HepG2 (cell line): Measurements from ENCODE around the gene AHNAK. TPM values are rescaled to one million over a fixed set of nuclear protein-coding genes. Genes with fewer than 3 reads are reported as not detected.

Source experiments
- AKAP8 ChIP-seq: sonication (generic); formaldehyde crosslinking; IDR thresholded peaks from 2 replicates; pipeline ENCODE4 v1.5.1; 2020; ENCODE audit warnings: mild to moderate bottlenecking, missing genetic modification reagents
- FOXA3 ChIP-seq: IDR thresholded peaks from 2 replicates; pipeline ENCODE4 v1.6.1; 2016; ENCODE audit warnings: missing genetic modification reagents, missing compliant biosample characterization
- FOXK1 ChIP-seq: sonication (generic); formaldehyde crosslinking; IDR thresholded peaks from 2 replicates; pipeline ENCODE4 v1.4.0; 2020; ENCODE audit warnings: low read depth, missing genetic modification reagents, borderline replicate concordance
- HNF1B ChIP-seq: sonication (generic); formaldehyde crosslinking; IDR thresholded peaks from 2 replicates; pipeline ENCODE4 v1.5.1; 2020; ENCODE audit warnings: mild to moderate bottlenecking, moderate library complexity, missing genetic modification reagents
- ISX ChIP-seq: sonication (generic); formaldehyde crosslinking; conservative IDR thresholded peaks from 2 replicates; pipeline ENCODE4 v1.5.0; 2020; ENCODE audit warnings: missing genetic modification reagents
- KAT8 ChIP-seq: IDR thresholded peaks from 2 replicates; pipeline ENCODE4 v1.6.1; 2016; ENCODE audit warnings: missing genetic modification reagents, missing compliant biosample characterization
- MIER3 ChIP-seq: IDR thresholded peaks from 2 replicates; pipeline ENCODE4 v1.6.1; 2016; ENCODE audit warnings: missing compliant biosample characterization, borderline replicate concordance
- MNT ChIP-seq: fragments of 450-650 bp; IDR thresholded peaks from 2 replicates; pipeline ENCODE4 v1.6.1; 2016
- REPIN1 ChIP-seq: sonication (generic); formaldehyde crosslinking; IDR thresholded peaks from 2 replicates; pipeline ENCODE4 v1.8.0; 2022; ENCODE audit warnings: missing genetic modification reagents, low read depth, mild to moderate bottlenecking, borderline replicate concordance
- YEATS2 ChIP-seq: sonication (generic); formaldehyde crosslinking; IDR thresholded peaks from 2 replicates; pipeline ENCODE4 v1.4.0; 2020; ENCODE audit warnings: missing genetic modification reagents, borderline replicate concordance
- ZNF143 ChIP-seq: sonication (generic); formaldehyde crosslinking; IDR thresholded peaks from 2 replicates; pipeline ENCODE4 v1.4.0; 2020; ENCODE audit warnings: missing genetic modification reagents
- ZNF281 ChIP-seq: sonication (generic); formaldehyde crosslinking; IDR thresholded peaks from 2 replicates; pipeline ENCODE4 v1.4.0; 2020; ENCODE audit warnings: missing genetic modification reagents, borderline replicate concordance
- ZNF609 ChIP-seq: sonication (generic); formaldehyde crosslinking; IDR thresholded peaks from 2 replicates; pipeline ENCODE4 v1.4.0; 2020; ENCODE audit warnings: mild to moderate bottlenecking, missing genetic modification reagents, borderline replicate concordance
- ZNF709 ChIP-seq: sonication (generic); formaldehyde crosslinking; IDR thresholded peaks from 2 replicates; pipeline ENCODE4 v1.5.0; 2020; ENCODE audit warnings: mild to moderate bottlenecking, missing genetic modification reagents
- polyA plus RNA-seq, 8 experiments: library from polyadenylated mRNA; depleted of rRNA in 3 of 8; stranded (reverse) in 7 of 8; unstranded in 1 of 8; fragments of >200 nt; fragmentation: Illumina TruSeq in 4 of 8; extraction: Trizol in 4 of 8; gene quantifications; 2 replicates each; pipeline versions ENCODE4 v1.2.1 to v1.2.3, GENCODE V29; 2011 to 2016; ENCODE audit warnings: low read depth in 4 of 8, missing spikeins in 1 of 8, mixed read lengths in 1 of 8; ENCODE audit not compliant: insufficient read depth in 1 of 8
- total RNA-seq, 5 experiments: library from RNA; depleted of rRNA; stranded (reverse); fragments of >200 nt; fragmentation: Illumina TruSeq; extraction: Trizol; gene quantifications; 2 replicates each; pipeline ENCODE4 v1.2.3, GENCODE V29; 2016; ENCODE audit warnings: low read depth in 1 of 5
- TF ChIP-seq, protein P1 (sequence below): sonication (generic); formaldehyde crosslinking; IDR thresholded peaks from 2 replicates; pipeline ENCODE4 v1.4.0; 2020; ENCODE audit warnings: mild to moderate bottlenecking, missing genetic modification reagents

AHNAK gene
- total and polyA plus RNA-seq, 2 of the 13 experiments (the other 11 are each of a cell fraction or from before 2014, with no cell fraction given): 23.4 to 25.0 TPM

GRCh38 chr11:62547691-62548281 is 1.2 kb upstream of the AHNAK start (continued):
- TF ChIP-seq YEATS2 (peak; percentile 69; the same call in 1 of the 2 replicates), MNT (peak; percentile 27; the same call in 1 of the 2 replicates), ZNF709 (CRISPR knock-in tag) (0 out of 2 replicates have a peak, but pooled peaks have one; percentile 25), REPIN1 (CRISPR knock-in tag) (0 out of 2 replicates have a peak, but pooled peaks have one; percentile 21), AKAP8 (CRISPR knock-in tag) (0 out of 2 replicates have a peak, but pooled peaks have one; percentile 64), MIER3 (0 out of 2 replicates have a peak, but pooled peaks have one; percentile 33), KAT8 (CRISPR knock-in tag) (peak; percentile 60; the same call in 1 of the 2 replicates), ZNF609 (CRISPR knock-in tag) (peak; percentile 54; the same call in 1 of the 2 replicates), ISX (CRISPR knock-in tag) (no peak), HNF1B (peak; percentile 42; the same call in 1 of the 2 replicates), FOXK1 (CRISPR knock-in tag) (peak; percentile 82; the same call in 1 of the 2 replicates), ZNF143 (CRISPR knock-in tag) (peak; percentile 83), ZNF281 (CRISPR knock-in tag) (peak; percentile 95), FOXA3 (CRISPR knock-in tag) (peak; percentile 82)
- TF ChIP-seq, protein P1, sequence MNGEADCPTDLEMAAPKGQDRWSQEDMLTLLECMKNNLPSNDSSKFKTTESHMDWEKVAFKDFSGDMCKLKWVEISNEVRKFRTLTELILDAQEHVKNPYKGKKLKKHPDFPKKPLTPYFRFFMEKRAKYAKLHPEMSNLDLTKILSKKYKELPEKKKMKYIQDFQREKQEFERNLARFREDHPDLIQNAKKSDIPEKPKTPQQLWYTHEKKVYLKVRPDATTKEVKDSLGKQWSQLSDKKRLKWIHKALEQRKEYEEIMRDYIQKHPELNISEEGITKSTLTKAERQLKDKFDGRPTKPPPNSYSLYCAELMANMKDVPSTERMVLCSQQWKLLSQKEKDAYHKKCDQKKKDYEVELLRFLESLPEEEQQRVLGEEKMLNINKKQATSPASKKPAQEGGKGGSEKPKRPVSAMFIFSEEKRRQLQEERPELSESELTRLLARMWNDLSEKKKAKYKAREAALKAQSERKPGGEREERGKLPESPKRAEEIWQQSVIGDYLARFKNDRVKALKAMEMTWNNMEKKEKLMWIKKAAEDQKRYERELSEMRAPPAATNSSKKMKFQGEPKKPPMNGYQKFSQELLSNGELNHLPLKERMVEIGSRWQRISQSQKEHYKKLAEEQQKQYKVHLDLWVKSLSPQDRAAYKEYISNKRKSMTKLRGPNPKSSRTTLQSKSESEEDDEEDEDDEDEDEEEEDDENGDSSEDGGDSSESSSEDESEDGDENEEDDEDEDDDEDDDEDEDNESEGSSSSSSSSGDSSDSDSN (CRISPR knock-in tag): peak; percentile 37; the same call in 1 of the 2 replicates
